GM19463 (cell line): ENCODE measurements around the gene UGT1A5.

Experiments
- ATAC-seq: cut with Tn5 transposase; IDR thresholded peaks from one replicate; pipeline ENCODE4 v1.9.1; 2021; ENCODE audit warnings: mild to moderate bottlenecking, moderate library complexity; ENCODE audit not compliant: unreplicated experiment

Gene UGT1A5

GRCh38 chr2:233712611-233713261, at the start of gene UGT1A5:
Gene UGT1A5 (plus strand): TSS chr2:233712907. CDS start chr2:233712992, 85 bp downstream.
- no peak for ATAC-seq

GRCh38 chr2:233663911-233664310, 48.8 kb upstream of the UGT1A5 start:
- no peak for ATAC-seq

- ATAC-seq, result no peak
Observed at GRCh38 chr2:233668605-233669260, 44.0 kb upstream of the UGT1A5 start.

GRCh38 chr2:233671290-233672161, 41.2 kb upstream of the UGT1A5 start, which contains the start of gene UGT1A9:
Gene UGT1A9 (plus strand): TSS chr2:233671898. CDS start chr2:233671935, 37 bp downstream.
- no peak for ATAC-seq

- ATAC-seq, result no peak
Observed at GRCh38 chr2:233672886-233673285, 39.8 kb upstream of the UGT1A5 start.

- no peak for ATAC-seq
Observed at GRCh38 chr2:233673896-233674295, 38.8 kb upstream of the UGT1A5 start.

- ATAC-seq, result no peak
Observed at GRCh38 chr2:233674314-233674713, 38.4 kb upstream of the UGT1A5 start.

- ATAC-seq, result no peak
Observed at GRCh38 chr2:233674995-233675394, 37.7 kb upstream of the UGT1A5 start.

GRCh38 chr2:233676046-233676445, 36.7 kb upstream of the UGT1A5 start:
- no peak for ATAC-seq

- no peak for ATAC-seq
Observed at GRCh38 chr2:233679196-233679595, 33.5 kb upstream of the UGT1A5 start.

- no peak for ATAC-seq
Observed at GRCh38 chr2:233680361-233681045, 32.2 kb upstream of the UGT1A5 start.

GRCh38 chr2:233681521-233682099, 31.1 kb upstream of the UGT1A5 start, which contains the start of gene UGT1A7:
Gene UGT1A7 (plus strand): TSS chr2:233681901. CDS start chr2:233681938, 37 bp downstream.
- no peak for ATAC-seq

- no peak for ATAC-seq
Observed at GRCh38 chr2:233684640-233685039, 28.1 kb upstream of the UGT1A5 start.

GRCh38 chr2:233686928-233687327, 25.8 kb upstream of the UGT1A5 start:
- no peak for ATAC-seq

GRCh38 chr2:233688341-233688740, 24.4 kb upstream of the UGT1A5 start:
- no peak for ATAC-seq

GRCh38 chr2:233689031-233689430, 23.7 kb upstream of the UGT1A5 start:
- no peak for ATAC-seq

- ATAC-seq, result no peak
Observed at GRCh38 chr2:233689501-233689900, 23.2 kb upstream of the UGT1A5 start.

- no peak for ATAC-seq
Observed at GRCh38 chr2:233690444-233690843, 22.3 kb upstream of the UGT1A5 start.

GRCh38 chr2:233691443-233692433, 21.0 kb upstream of the UGT1A5 start:
- no peak for ATAC-seq
